HFFc6 (cell line): ENCODE measurements around the gene RHBDL1. TPM values are rescaled to one million over a fixed set of nuclear protein-coding genes. Genes with fewer than 3 reads are reported as not detected.

Experiments
- DNase-seq: peaks from one replicate; pipeline ENCODE4 v3.0.0-alpha.2; 2018
- H3K27ac Mint-ChIP-seq: 2 replicates; pipeline ENCODE4 v1.8.0; 2020; ENCODE audit warnings: mild to moderate bottlenecking, mixed read lengths
- H3K27me3 Mint-ChIP-seq: 2 replicates; pipeline ENCODE4 v1.8.0; 2021; ENCODE audit warnings: mild to moderate bottlenecking, moderate library complexity, mixed read lengths; ENCODE audit not compliant: insufficient read depth
- H3K36me3 Mint-ChIP-seq: 2 replicates; pipeline ENCODE4 v1.8.0; 2021; ENCODE audit warnings: low read depth, mixed read lengths
- H3K4me1 Mint-ChIP-seq: 2 replicates; pipeline ENCODE4 v1.8.0; 2020; ENCODE audit warnings: low read depth, mixed read lengths
- H3K4me3 Mint-ChIP-seq: 2 replicates; pipeline ENCODE4 v1.8.0; 2020; ENCODE audit warnings: mild to moderate bottlenecking, moderate library complexity, mixed read lengths
- H3K9me3 Mint-ChIP-seq: 2 replicates; pipeline ENCODE4 v1.8.0; 2020; ENCODE audit warnings: mild to moderate bottlenecking, mixed read lengths
- total RNA-seq, 6 experiments: library from RNA; stranded (reverse); fragmentation: NEBNext Ultra II Directional; extraction: Animal tissue kit (Norgen Biotek cat#: 25700); gene quantifications; 2 replicates in 1 of 6; 3 replicates in 5 of 6; pipeline ENCODE4 v1.2.3, GENCODE V29; 2021
- TF ChIP-seq, protein P1 (sequence below): fragments of 200-600 bp; sonication (generic); IDR thresholded peaks from 2 replicates; pipeline ENCODE4 v1.5.0; 2021; ENCODE audit warnings: antibody characterized with exemption, mild to moderate bottlenecking

The RHBDL1 gene
- total RNA-seq, 6 experiments from 2014 or later, result 1.4 to 2.3 (median 1.7) TPM

DNA sequence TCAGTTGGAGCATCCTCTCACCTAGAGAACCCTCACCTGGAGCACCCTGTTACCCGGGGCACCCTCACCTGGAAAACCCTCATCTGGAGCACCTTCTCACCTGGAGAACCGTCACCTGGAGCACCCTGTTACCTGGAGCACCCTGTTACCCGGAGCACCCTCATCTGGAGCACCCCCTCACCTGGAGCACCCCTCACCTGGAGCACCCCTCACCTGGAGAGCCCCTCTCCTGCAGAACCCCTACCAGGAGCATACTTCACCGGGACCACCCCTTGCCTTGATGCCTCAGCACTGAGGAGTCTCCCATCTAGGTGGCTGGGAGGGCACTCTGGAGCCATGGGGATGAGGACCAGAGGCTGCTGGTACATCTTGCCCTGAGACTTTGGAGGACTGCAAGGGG is 33.5 kb downstream of the RHBDL1 start:
- no peak for DNase-seq
- H3K4me1 Mint-ChIP-seq, result peaks cover 17% of the 10 kb centered on the region
- H3K9me3 Mint-ChIP-seq, result no peaks in the 10 kb centered on the region
- no peak overlapping the region for H3K4me3 Mint-ChIP-seq
- no peak overlapping the region for H3K27ac Mint-ChIP-seq
- TF ChIP-seq, protein P1, sequence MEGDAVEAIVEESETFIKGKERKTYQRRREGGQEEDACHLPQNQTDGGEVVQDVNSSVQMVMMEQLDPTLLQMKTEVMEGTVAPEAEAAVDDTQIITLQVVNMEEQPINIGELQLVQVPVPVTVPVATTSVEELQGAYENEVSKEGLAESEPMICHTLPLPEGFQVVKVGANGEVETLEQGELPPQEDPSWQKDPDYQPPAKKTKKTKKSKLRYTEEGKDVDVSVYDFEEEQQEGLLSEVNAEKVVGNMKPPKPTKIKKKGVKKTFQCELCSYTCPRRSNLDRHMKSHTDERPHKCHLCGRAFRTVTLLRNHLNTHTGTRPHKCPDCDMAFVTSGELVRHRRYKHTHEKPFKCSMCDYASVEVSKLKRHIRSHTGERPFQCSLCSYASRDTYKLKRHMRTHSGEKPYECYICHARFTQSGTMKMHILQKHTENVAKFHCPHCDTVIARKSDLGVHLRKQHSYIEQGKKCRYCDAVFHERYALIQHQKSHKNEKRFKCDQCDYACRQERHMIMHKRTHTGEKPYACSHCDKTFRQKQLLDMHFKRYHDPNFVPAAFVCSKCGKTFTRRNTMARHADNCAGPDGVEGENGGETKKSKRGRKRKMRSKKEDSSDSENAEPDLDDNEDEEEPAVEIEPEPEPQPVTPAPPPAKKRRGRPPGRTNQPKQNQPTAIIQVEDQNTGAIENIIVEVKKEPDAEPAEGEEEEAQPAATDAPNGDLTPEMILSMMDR, result no peak
- H3K27me3 Mint-ChIP-seq, result peaks cover 21% of the 10 kb centered on the region
- H3K36me3 Mint-ChIP-seq, result no peaks in the 10 kb centered on the region

- Mint-ChIP-seq H3K27me3 (peaks cover 20% of the 10 kb centered on the region), H3K4me3 (no peak overlapping the region), H3K9me3 (no peaks in the 10 kb centered on the region), H3K36me3 (no peaks in the 10 kb centered on the region), H3K27ac (peak overlapping the region; percentile 58), H3K4me1 (peaks cover 20% of the 10 kb centered on the region)
- peak; percentile 84 for DNase-seq
- TF ChIP-seq, protein P1, result no peak; the same call in 1 of the 2 replicates
These were observed 34.4 kb downstream of the RHBDL1 start for GRCh38 chr16:709566-710499.

GRCh38 chr16:710500-711075 is 35.1 kb downstream of the RHBDL1 start:
- Mint-ChIP-seq H3K27ac (peak overlapping the region; percentile 58), H3K27me3 (peaks cover 20% of the 10 kb centered on the region), H3K4me1 (peaks cover 20% of the 10 kb centered on the region), H3K9me3 (no peaks in the 10 kb centered on the region), H3K4me3 (no peak overlapping the region), H3K36me3 (no peaks in the 10 kb centered on the region)
- DNase-seq, result no peak
- TF ChIP-seq, protein P1, result no peak

- TF ChIP-seq, protein P1, result no peak
- Mint-ChIP-seq H3K4me1 (peaks cover 21% of the 10 kb centered on the region), H3K4me3 (no peak overlapping the region), H3K27me3 (peaks cover 20% of the 10 kb centered on the region), H3K9me3 (no peaks in the 10 kb centered on the region), H3K27ac (no peak overlapping the region), H3K36me3 (no peaks in the 10 kb centered on the region)
- no peak for DNase-seq
These were observed 35.6 kb downstream of the RHBDL1 start for GRCh38 chr16:711084-711483.

DNA sequence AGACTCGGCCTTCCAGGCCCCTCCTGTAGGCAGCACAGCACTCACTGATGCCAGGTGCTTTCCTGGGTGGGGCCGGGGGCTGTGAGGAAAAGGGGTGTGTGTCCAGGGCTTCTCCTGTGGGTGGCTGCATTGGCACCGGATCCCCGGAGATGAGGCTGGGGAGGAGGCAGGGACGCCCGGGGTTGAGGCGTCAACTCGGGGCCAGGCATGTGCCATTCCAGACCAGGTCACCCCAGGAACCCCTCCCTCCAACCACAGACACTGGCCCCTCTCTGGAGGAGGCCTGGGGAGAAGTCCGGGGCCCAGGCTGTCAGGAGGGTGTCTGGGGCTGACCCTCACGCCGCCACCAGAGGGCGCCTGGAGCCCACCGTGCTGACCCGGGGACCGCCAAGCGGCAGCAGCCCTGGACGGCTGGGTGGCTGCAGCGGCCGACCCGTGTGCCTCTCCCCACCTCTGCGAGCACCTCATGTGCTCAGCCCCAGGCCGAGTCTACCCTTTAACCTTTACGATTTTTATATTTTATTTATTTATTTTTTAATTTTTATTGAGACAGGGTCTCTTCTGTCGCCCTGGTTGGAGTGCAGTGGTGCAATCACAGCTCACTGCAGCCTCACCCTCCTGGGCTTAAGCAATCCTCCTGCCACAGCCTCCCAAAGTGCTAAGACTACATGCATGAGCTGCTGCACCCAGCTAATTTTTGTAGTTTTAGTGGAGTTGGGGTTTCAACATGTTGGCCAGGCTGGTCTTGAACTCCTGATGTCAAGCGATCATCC is 36.3 kb downstream of the RHBDL1 start:
- Mint-ChIP-seq H3K36me3 (no peaks in the 10 kb centered on the region), H3K9me3 (no peaks in the 10 kb centered on the region), H3K4me1 (peaks cover 26% of the 10 kb centered on the region), H3K27ac (no peak overlapping the region), H3K27me3 (peaks cover 15% of the 10 kb centered on the region), H3K4me3 (no peak overlapping the region)
- peak; percentile 47 for DNase-seq
- TF ChIP-seq, protein P1, result peak; percentile 99
